Fibroblast of lung (primary cell): ENCODE results near the gene IL31. TPM values are rescaled to one million over a fixed set of nuclear protein-coding genes. Genes with fewer than 3 reads are reported as not detected.

ENCODE experiments used
- DNase-seq, 2 donors: peaks; one replicate each; pipeline versions ENCODE4 v3.0.0 to v3.0.0-alpha.2; 2010; ENCODE audit warnings: low read depth in 2 of 2
- H2AFZ ChIP-seq: 2 replicates; pipeline ENCODE4 v1.5.1; 2012; ENCODE audit warnings: low read length, control low read depth, inconsistent platforms
- H3K27ac ChIP-seq: 2 replicates; pipeline ENCODE4 v1.5.1; 2011; ENCODE audit warnings: low read length, control low read depth; ENCODE audit not compliant: insufficient read depth
- H3K27me3 ChIP-seq: 2 replicates; pipeline ENCODE4 v1.5.1; 2011; ENCODE audit warnings: mild to moderate bottlenecking, low read length; ENCODE audit not compliant: control insufficient read depth, insufficient read depth
- H3K36me3 ChIP-seq: 2 replicates; pipeline ENCODE4 v1.5.1; 2011; ENCODE audit warnings: low read length; ENCODE audit not compliant: control insufficient read depth, insufficient read depth
- H3K4me1 ChIP-seq: 2 replicates; pipeline ENCODE4 v1.5.1; 2011; ENCODE audit warnings: low read length; ENCODE audit not compliant: control insufficient read depth, insufficient read depth; ENCODE audit errors: extremely low read depth
- H3K4me2 ChIP-seq: 2 replicates; pipeline ENCODE4 v1.5.1; 2011; ENCODE audit warnings: low read length, control low read depth; ENCODE audit not compliant: insufficient read depth; ENCODE audit errors: extremely low read depth
- H3K4me3 ChIP-seq, 4 experiments: fragments of 200-600 bp in 1 of 4; sonication (generic) in 1 of 4; replicated peaks in 1 of 4; 2 replicates each; pipeline ENCODE4 v1.5.1; 2011 to 2016; ENCODE audit warnings: low read length in 4 of 4, low read depth in 3 of 4, mild to moderate bottlenecking in 3 of 4, control low read depth in 2 of 4, inconsistent platforms in 1 of 4, mixed read lengths in 1 of 4; ENCODE audit not compliant: insufficient read depth in 1 of 4; ENCODE audit errors: control extremely low read depth in 1 of 4
- H3K79me2 ChIP-seq: 2 replicates; pipeline ENCODE4 v1.5.1; 2012; ENCODE audit warnings: mild to moderate bottlenecking, low read length, inconsistent platforms; ENCODE audit not compliant: control insufficient read depth, insufficient read depth
- H3K9ac ChIP-seq: 2 replicates; pipeline ENCODE4 v1.5.1; 2011; ENCODE audit warnings: mild to moderate bottlenecking, low read length, control low read depth; ENCODE audit not compliant: insufficient read depth
- H3K9me3 ChIP-seq: 2 replicates; pipeline ENCODE4 v1.5.1; 2012; ENCODE audit warnings: low read depth, low read length; ENCODE audit not compliant: control insufficient read depth, insufficient read depth
- H4K20me1 ChIP-seq: 2 replicates; pipeline ENCODE4 v1.5.1; 2011; ENCODE audit warnings: low read length; ENCODE audit not compliant: control insufficient read depth, insufficient read depth; ENCODE audit errors: extremely low read depth
- EZH2 ChIP-seq: IDR thresholded peaks from 2 replicates; pipeline ENCODE4 v1.5.1; 2012; ENCODE audit warnings: low read length, control low read depth, mild to moderate bottlenecking; ENCODE audit errors: missing control alignments
- polyA plus RNA-seq, 2 donors: library from polyadenylated mRNA; depleted of rRNA in 1 of 2; stranded (reverse) in 1 of 2; unstranded in 1 of 2; fragments of >200 nt; gene quantifications; 2 replicates each; pipeline ENCODE4 v1.2.1, GENCODE V29; 2011 to 2012; ENCODE audit warnings: missing spikeins in 1 of 2
- total RNA-seq: library from RNA; depleted of rRNA; stranded (reverse); fragments of >200 nt; gene quantifications from 2 replicates; pipeline ENCODE4 v1.2.1, GENCODE V29; 2014
- TF ChIP-seq, protein P1 (sequence below), 2 donors: IDR thresholded peaks in 1 of 2; conservative IDR thresholded peaks in 1 of 2; 1 replicate in 1 of 2; 2 replicates in 1 of 2; pipeline ENCODE4 v1.5.1; 2011 to 2012; ENCODE audit warnings: low read length in 2 of 2, control low read depth in 1 of 2, inconsistent platforms in 1 of 2, low read depth in 1 of 2, mild to moderate bottlenecking in 1 of 2

Gene IL31
- total and polyA plus RNA-seq, 2 donors (not counting 1 experiment from before 2014, with no cell fraction given) = not detected

GRCh38 chr12:122127839-122128238, 46.2 kb downstream of the IL31 start:
- H4K20me1 ChIP-seq = no peaks in the 10 kb centered on the region
- H3K36me3 ChIP-seq = peaks cover 13% of the 10 kb centered on the region
- peaks cover 8% of the 10 kb centered on the region for H3K79me2 ChIP-seq
- H3K4me3 ChIP-seq = no peak overlapping the region
- DNase-seq = no peak
- TF ChIP-seq, protein P1, sequence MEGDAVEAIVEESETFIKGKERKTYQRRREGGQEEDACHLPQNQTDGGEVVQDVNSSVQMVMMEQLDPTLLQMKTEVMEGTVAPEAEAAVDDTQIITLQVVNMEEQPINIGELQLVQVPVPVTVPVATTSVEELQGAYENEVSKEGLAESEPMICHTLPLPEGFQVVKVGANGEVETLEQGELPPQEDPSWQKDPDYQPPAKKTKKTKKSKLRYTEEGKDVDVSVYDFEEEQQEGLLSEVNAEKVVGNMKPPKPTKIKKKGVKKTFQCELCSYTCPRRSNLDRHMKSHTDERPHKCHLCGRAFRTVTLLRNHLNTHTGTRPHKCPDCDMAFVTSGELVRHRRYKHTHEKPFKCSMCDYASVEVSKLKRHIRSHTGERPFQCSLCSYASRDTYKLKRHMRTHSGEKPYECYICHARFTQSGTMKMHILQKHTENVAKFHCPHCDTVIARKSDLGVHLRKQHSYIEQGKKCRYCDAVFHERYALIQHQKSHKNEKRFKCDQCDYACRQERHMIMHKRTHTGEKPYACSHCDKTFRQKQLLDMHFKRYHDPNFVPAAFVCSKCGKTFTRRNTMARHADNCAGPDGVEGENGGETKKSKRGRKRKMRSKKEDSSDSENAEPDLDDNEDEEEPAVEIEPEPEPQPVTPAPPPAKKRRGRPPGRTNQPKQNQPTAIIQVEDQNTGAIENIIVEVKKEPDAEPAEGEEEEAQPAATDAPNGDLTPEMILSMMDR (conservative IDR thresholded peaks at IDR 0.05 in 1 of 2, IDR thresholded peaks at IDR 0.05 in 1 of 2; ENCODE audit: low read depth in 1 of 2, low read length in 2 of 2) = no peak
- TF ChIP-seq EZH2 = no peak
- H3K9ac ChIP-seq = peak overlapping the region; percentile 6
- no peak overlapping the region for H3K27ac ChIP-seq
- no peak overlapping the region for H2AFZ ChIP-seq
- no peaks in the 10 kb centered on the region for H3K27me3 ChIP-seq
- H3K9me3 ChIP-seq = no peaks in the 10 kb centered on the region
- H3K4me2 ChIP-seq = no peak overlapping the region
- H3K4me1 ChIP-seq = peaks cover 7% of the 10 kb centered on the region

DNA sequence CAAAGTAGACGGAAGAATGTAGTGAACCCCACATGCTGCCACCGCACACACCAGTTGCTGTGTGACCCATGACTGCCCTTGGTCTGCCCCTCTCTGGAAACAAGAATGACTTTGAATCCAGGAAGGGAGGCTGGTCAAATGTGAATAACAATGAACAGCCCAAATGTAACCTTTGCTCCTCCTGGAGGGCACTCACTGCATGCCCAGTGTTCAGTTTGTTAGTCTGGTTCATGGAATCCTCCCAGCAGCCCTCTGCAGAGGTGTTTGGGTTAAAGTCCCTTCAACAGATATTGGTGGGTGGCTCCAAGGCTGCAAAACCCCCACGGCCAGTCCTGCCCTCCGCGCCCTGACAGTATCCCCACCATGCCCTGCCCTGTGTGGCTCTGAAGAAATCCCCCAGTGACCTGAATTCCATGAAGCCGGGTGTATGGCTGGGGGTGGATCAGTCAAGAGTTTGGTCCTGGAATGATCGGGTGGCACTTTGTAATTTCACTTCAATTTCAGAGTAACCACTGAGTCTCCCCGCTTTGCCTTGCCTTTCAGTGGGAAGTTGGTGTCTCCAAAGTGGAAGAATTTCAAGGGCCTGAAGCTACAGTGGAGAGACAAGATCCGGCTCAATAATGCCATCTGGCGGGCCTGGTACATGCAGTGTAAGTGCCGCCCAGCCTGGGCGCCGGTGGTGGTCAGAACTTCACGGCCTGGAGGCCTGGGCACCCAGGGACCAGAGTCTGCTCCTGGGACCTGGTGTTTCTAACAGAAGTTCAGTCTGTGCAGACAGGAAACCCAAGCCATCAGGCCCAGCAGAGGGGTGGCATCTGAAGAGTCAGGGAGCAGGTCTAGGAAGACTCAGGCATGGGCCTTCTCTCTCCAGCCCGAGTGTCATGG, 47.1 kb downstream of the IL31 start:
- no peak for DNase-seq
- TF ChIP-seq EZH2 = no peak
- TF ChIP-seq, protein P1 (conservative IDR thresholded peaks at IDR 0.05 in 1 of 2, IDR thresholded peaks at IDR 0.05 in 1 of 2; ENCODE audit: low read depth in 1 of 2, low read length in 2 of 2) = no peak
- H4K20me1 ChIP-seq = no peaks in the 10 kb centered on the region

GRCh38 chr12:122126342-122126635, 47.7 kb downstream of the IL31 start:
- H3K79me2 ChIP-seq = peaks cover 8% of the 10 kb centered on the region

More for the DNA sequence above, 47.1 kb downstream of the IL31 start:
- no peaks in the 10 kb centered on the region for H3K9me3 ChIP-seq
- H3K4me3 ChIP-seq = no peak overlapping the region
- H3K27me3 ChIP-seq = no peaks in the 10 kb centered on the region
- H3K4me1 ChIP-seq = peaks cover 7% of the 10 kb centered on the region
- H2AFZ ChIP-seq = no peak overlapping the region
- H3K9ac ChIP-seq = no peak overlapping the region
- H3K36me3 ChIP-seq = peaks cover 13% of the 10 kb centered on the region
- H3K27ac ChIP-seq = no peak overlapping the region
- no peak overlapping the region for H3K4me2 ChIP-seq
- peaks cover 8% of the 10 kb centered on the region for H3K79me2 ChIP-seq

More at GRCh38 chr12:122126342-122126635, 47.7 kb downstream of the IL31 start:
- Histone ChIP-seq H3K4me1 (peaks cover 7% of the 10 kb centered on the region), H3K27ac (no peak overlapping the region), H3K36me3 (peaks cover 11% of the 10 kb centered on the region), H3K4me2 (no peak overlapping the region), H3K9me3 (no peaks in the 10 kb centered on the region), H3K9ac (no peak overlapping the region), H2AFZ (no peak overlapping the region), H4K20me1 (no peaks in the 10 kb centered on the region), H3K27me3 (no peaks in the 10 kb centered on the region), H3K4me3 (no peak overlapping the region)
- DNase-seq = no peak
- no peak for TF ChIP-seq EZH2
- TF ChIP-seq, protein P1 (conservative IDR thresholded peaks at IDR 0.05 in 1 of 2, IDR thresholded peaks at IDR 0.05 in 1 of 2; ENCODE audit: low read depth in 1 of 2, low read length in 2 of 2) = no peak
